Measurements from ENCODE around the gene R3HDM4. TPM values are rescaled to one million over a fixed set of nuclear protein-coding genes. Genes with fewer than 3 reads are reported as not detected.

R3HDM4 gene
- total RNA-seq, 1 experiment from 2014 or later = 55.8 TPM

- Histone ChIP-seq H3F3A (ENCODE audit: insufficient read depth, low read depth) (peaks cover 30% of the 10 kb centered on the region; the same call in 1 of the 2 replicates), H3K9me2 (ENCODE audit: insufficient read depth) (no peaks in the 10 kb centered on the region), H3K27me3 (ENCODE audit: insufficient read depth, low read depth) (no peaks in the 10 kb centered on the region), H3K4me1 (replicated peaks; ENCODE audit: insufficient read depth) (peaks cover 54% of the 10 kb centered on the region), H2AFZ (no peak overlapping the region), H3K79me2 (ENCODE audit: low read depth) (0 out of 2 replicates have a peak, but pooled peaks cover 4% of the 10 kb centered on the region), H3K4me3 (no peak overlapping the region), H3K4me2 (no peak overlapping the region), H3K27ac (no peak overlapping the region), H4K20me1 (ENCODE audit: insufficient read depth) (no peaks in the 10 kb centered on the region), H3K9me3 (ENCODE audit: insufficient read depth, low read depth) (no peaks in the 10 kb centered on the region), H3K36me3 (ENCODE audit: low read depth) (no peaks in the 10 kb centered on the region)
- POLR2A ChIA-PET (ENCODE audit: unreplicated experiment) = no interaction called here
- intact Hi-C loops (cut with micrococcal nuclease; ENCODE audit: unreplicated experiment) = no loop called here
- no TSS peak for BruUV-seq (replicated peaks)
- no peak for DNase-seq
- CTCF ChIA-PET = no interaction called here
- TF ChIP-seq CTCF (conservative IDR thresholded peaks at IDR 0.05) (no peak), EZH2 (IDR thresholded peaks at IDR 0.05; ENCODE audit: low read depth) (no peak)
These were observed 41.3 kb upstream of the R3HDM4 start for GRCh38 chr19:954272-954671.

GRCh38 chr19:953445-954271 is 40.6 kb upstream of the R3HDM4 start:
- DNase-seq = no peak
- Histone ChIP-seq H3K79me2 (ENCODE audit: low read depth) (0 out of 2 replicates have a peak, but pooled peaks cover 4% of the 10 kb centered on the region), H3K4me3 (peak overlapping the region; percentile 49; the same call in 1 of the 2 replicates), H2AFZ (no peak overlapping the region), H3K9me3 (ENCODE audit: insufficient read depth, low read depth) (no peaks in the 10 kb centered on the region), H3K4me2 (peak overlapping the region; percentile 90), H3K4me1 (replicated peaks; ENCODE audit: insufficient read depth) (peaks cover 49% of the 10 kb centered on the region), H3K27ac (no peak overlapping the region), H3K9me2 (ENCODE audit: insufficient read depth) (no peaks in the 10 kb centered on the region), H4K20me1 (ENCODE audit: insufficient read depth) (no peaks in the 10 kb centered on the region), H3K36me3 (ENCODE audit: low read depth) (no peaks in the 10 kb centered on the region), H3F3A (ENCODE audit: insufficient read depth, low read depth) (peaks cover 28% of the 10 kb centered on the region; the same call in 1 of the 2 replicates), H3K27me3 (ENCODE audit: insufficient read depth, low read depth) (no peaks in the 10 kb centered on the region)
- ChIA-PET CTCF (interaction anchor here (0.7 kb wide), 1 partner anchor 371 kb away, joined by 4 read pairs; no protein-coding TSS in a partner anchor), POLR2A (ENCODE audit: unreplicated experiment) (interaction anchor here (0.6 kb wide), 1 partner anchor 315 kb away, joined by 7 read pairs; the partner anchor contains the start of gene CIRBP)
- BruUV-seq (replicated peaks) = no TSS peak
- no peak for TF ChIP-seq EZH2 (IDR thresholded peaks at IDR 0.05; ENCODE audit: low read depth)
- TF ChIP-seq CTCF (conservative IDR thresholded peaks at IDR 0.05) = no peak
- intact Hi-C loops (cut with micrococcal nuclease; ENCODE audit: unreplicated experiment) = no loop called here

GRCh38 chr19:952680-953444 is 39.8 kb upstream of the R3HDM4 start:
- CTCF ChIA-PET = interaction anchor here (0.7 kb wide), 1 partner anchor 371 kb away, joined by 4 read pairs; no protein-coding TSS in a partner anchor
- peak overlapping the region; percentile 49; the same call in 1 of the 2 replicates for H3K4me3 ChIP-seq

More at GRCh38 chr19:952680-953444, 39.8 kb upstream of the R3HDM4 start:
- Histone ChIP-seq H4K20me1 (ENCODE audit: insufficient read depth) (no peaks in the 10 kb centered on the region), H3K4me2 (peak overlapping the region; percentile 90), H3K36me3 (ENCODE audit: low read depth) (no peaks in the 10 kb centered on the region), H3K27me3 (ENCODE audit: insufficient read depth, low read depth) (no peaks in the 10 kb centered on the region), H3K27ac (no peak overlapping the region), H3K9me2 (ENCODE audit: insufficient read depth) (no peaks in the 10 kb centered on the region), H3F3A (ENCODE audit: insufficient read depth, low read depth) (peaks cover 28% of the 10 kb centered on the region; the same call in 1 of the 2 replicates), H2AFZ (no peak overlapping the region), H3K79me2 (ENCODE audit: low read depth) (0 out of 2 replicates have a peak, but pooled peaks cover 4% of the 10 kb centered on the region), H3K4me1 (replicated peaks; ENCODE audit: insufficient read depth) (peaks cover 45% of the 10 kb centered on the region), H3K9me3 (ENCODE audit: insufficient read depth, low read depth) (no peaks in the 10 kb centered on the region)
- POLR2A ChIA-PET (ENCODE audit: unreplicated experiment) = interaction anchor here (0.6 to 0.7 kb wide), 2 partner anchors 20 to 316 kb away, joined by 4 to 7 read pairs; partner anchors contain the start of gene CIRBP
- intact Hi-C loops (cut with micrococcal nuclease; ENCODE audit: unreplicated experiment) = no loop called here
- no TSS peak for BruUV-seq (replicated peaks)
- no peak for TF ChIP-seq EZH2 (IDR thresholded peaks at IDR 0.05; ENCODE audit: low read depth)
- no peak for TF ChIP-seq CTCF (conservative IDR thresholded peaks at IDR 0.05)
- DNase-seq = peak; percentile 31 to 51

Measured in PC-9 (cell line).